Cardiac muscle cell (in vitro differentiated cells and primary cell): ENCODE data around the gene ZNF438. TPM values are rescaled to one million over a fixed set of nuclear protein-coding genes. Genes with fewer than 3 reads are reported as not detected.

Source experiments
- DNase-seq, 2 donors: peaks; one replicate each; pipeline versions ENCODE4 v3.0.0 to v3.0.0-alpha.2; 2010 to 2017; ENCODE audit warnings: low read depth in 1 of 2, low spot score in 1 of 2
- H3K27ac ChIP-seq: fragments of 200-600 bp; sonication (generic); 2 replicates; pipeline ENCODE4 v1.5.1; 2016
- H3K27me3 ChIP-seq: fragments of 200-600 bp; sonication (generic); 2 replicates; pipeline ENCODE4 v1.6.0; 2016; ENCODE audit warnings: control low read depth
- H3K36me3 ChIP-seq: fragments of 200-600 bp; sonication (generic); 2 replicates; pipeline ENCODE4 v1.5.1; 2016; ENCODE audit warnings: control low read depth
- H3K4me1 ChIP-seq: fragments of 200-600 bp; sonication (generic); 2 replicates; pipeline ENCODE4 v1.8.1; 2017; ENCODE audit warnings: low read depth, mild to moderate bottlenecking, mixed run types
- H3K4me3 ChIP-seq: fragments of 200-600 bp; sonication (generic); 2 replicates; pipeline ENCODE4 v1.5.1; 2016; ENCODE audit warnings: mild to moderate bottlenecking
- H3K9me3 ChIP-seq: fragments of 200-600 bp; sonication (generic); 2 replicates; pipeline ENCODE4 v1.5.1; 2017; ENCODE audit warnings: low read depth, mild to moderate bottlenecking, control low read depth
- CTCF ChIP-seq: IDR thresholded peaks from 2 replicates; pipeline ENCODE4 v1.5.1; 2012; ENCODE audit warnings: low read depth, mild to moderate bottlenecking, low read length
- polyA plus RNA-seq: library from polyadenylated mRNA; unstranded; fragments of >200 nt; fragmentation: Nextera tagmentation; extraction: Ambion mirVana; gene quantifications from 2 replicates; pipeline ENCODE4 v1.2.1, GENCODE V29; 2016
- total RNA-seq: library from RNA; depleted of rRNA; stranded (reverse); fragments of >200 nt; gene quantifications from 2 replicates; pipeline ENCODE4 v1.2.3, GENCODE V29; 2016

Gene ZNF438
- total and polyA plus RNA-seq, 2 experiments from 2014 or later, result 2.9 to 6.0 TPM

GRCh38 chr10:30974355-30974754, 57.3 kb downstream of the ZNF438 start:
- no peak for TF ChIP-seq CTCF
- DNase-seq, result no peak
- Histone ChIP-seq H3K36me3 (no peaks in the 10 kb centered on the region), H3K4me3 (no peak overlapping the region), H3K4me1 (no peaks in the 10 kb centered on the region), H3K27me3 (no peaks in the 10 kb centered on the region), H3K27ac (no peak overlapping the region), H3K9me3 (no peaks in the 10 kb centered on the region)

GRCh38 chr10:30973737-30974136, 57.9 kb downstream of the ZNF438 start:
- DNase-seq, result no peak
- H3K27me3 ChIP-seq, result no peaks in the 10 kb centered on the region
- H3K27ac ChIP-seq, result peak overlapping the region; percentile 29
- H3K36me3 ChIP-seq, result no peaks in the 10 kb centered on the region
- no peak overlapping the region for H3K4me3 ChIP-seq
- TF ChIP-seq CTCF, result no peak
- H3K4me1 ChIP-seq, result no peaks in the 10 kb centered on the region
- H3K9me3 ChIP-seq, result no peaks in the 10 kb centered on the region

- Histone ChIP-seq H3K36me3 (no peaks in the 10 kb centered on the region), H3K4me1 (peaks cover 5% of the 10 kb centered on the region), H3K4me3 (no peak overlapping the region), H3K9me3 (no peaks in the 10 kb centered on the region), H3K27ac (no peak overlapping the region), H3K27me3 (no peaks in the 10 kb centered on the region)
- DNase-seq, result peak in 1 of 2 donors; percentile 65
- TF ChIP-seq CTCF, result no peak
These were observed 60.8 kb downstream of the ZNF438 start for GRCh38 chr10:30970760-30971460.

- no peak for DNase-seq
- no peak for TF ChIP-seq CTCF
- Histone ChIP-seq H3K27ac (no peak overlapping the region), H3K4me3 (no peak overlapping the region), H3K9me3 (no peaks in the 10 kb centered on the region), H3K27me3 (no peaks in the 10 kb centered on the region), H3K36me3 (no peaks in the 10 kb centered on the region), H3K4me1 (peaks cover 11% of the 10 kb centered on the region)
These were observed 63.0 kb downstream of the ZNF438 start for GRCh38 chr10:30968711-30969110.

GRCh38 chr10:30967650-30968410, 63.8 kb downstream of the ZNF438 start:
- Histone ChIP-seq H3K36me3 (no peaks in the 10 kb centered on the region), H3K4me3 (no peak overlapping the region), H3K27ac (no peak overlapping the region), H3K27me3 (no peaks in the 10 kb centered on the region), H3K4me1 (peaks cover 11% of the 10 kb centered on the region), H3K9me3 (no peaks in the 10 kb centered on the region)
- DNase-seq, result peak in 1 of 2 donors; percentile 46
- no peak for TF ChIP-seq CTCF
